ENCODE measurements around the gene CD69.

GRCh38 chr12:9727813-9728212 is 32.9 kb downstream of the CD69 start:
- TF ChIP-seq POLR2A (IDR thresholded peaks at IDR 0.05; ENCODE audit: low read length) (no peak), GATA1 (IDR thresholded peaks at IDR 0.05; ENCODE audit: low read depth, low read length) (no peak)

Measured in erythroblast (primary cell).